ENCODE data around the gene PLCZ1.
"Not testable (repeated sequence)": the region's sequence is repeated elsewhere in the genome, so short reads cannot be mapped to it uniquely, and the experiment has no call there.

PLCZ1 gene

GRCh38 chr12:18700271-18700670 lies 37.5 kb downstream of the PLCZ1 start:
- no peak for DNase-seq (ENCODE audit: low read depth)

GRCh38 chr12:18696971-18697602 lies 40.7 kb downstream of the PLCZ1 start:
- no peak for DNase-seq (ENCODE audit: low read depth)

GRCh38 chr12:18693986-18694385 lies 43.8 kb downstream of the PLCZ1 start:
- DNase-seq (ENCODE audit: low read depth) = not testable (repeated sequence)

GRCh38 chr12:18690653-18691052 lies 47.2 kb downstream of the PLCZ1 start:
- DNase-seq (ENCODE audit: low read depth) = no peak

GRCh38 chr12:18689771-18690170 lies 48.0 kb downstream of the PLCZ1 start:
- DNase-seq (ENCODE audit: low read depth) = no peak

- no peak for DNase-seq (ENCODE audit: low read depth)
Observed at GRCh38 chr12:18684430-18684829, 53.4 kb downstream of the PLCZ1 start.

GRCh38 chr12:18683327-18684013 lies 54.3 kb downstream of the PLCZ1 start:
- no peak for DNase-seq (ENCODE audit: low read depth)

- DNase-seq (ENCODE audit: low read depth) = no peak
Observed at GRCh38 chr12:18681818-18682217, 56.0 kb downstream of the PLCZ1 start.

- no peak for DNase-seq (ENCODE audit: low read depth)
Observed at GRCh38 chr12:18676996-18677588, 60.7 kb downstream of the PLCZ1 start.

GRCh38 chr12:18676141-18676540 lies 61.7 kb downstream of the PLCZ1 start:
- no peak for DNase-seq (ENCODE audit: low read depth)

- DNase-seq (ENCODE audit: low read depth) = no peak
Observed at GRCh38 chr12:18658829-18659228, 79.0 kb downstream of the PLCZ1 start.

- no peak for DNase-seq (ENCODE audit: low read depth)
Observed at GRCh38 chr12:18658179-18658578, 79.6 kb downstream of the PLCZ1 start.

- no peak for DNase-seq (ENCODE audit: low read depth)
Observed at GRCh38 chr12:18655351-18655750, 82.5 kb downstream of the PLCZ1 start.

GRCh38 chr12:18653465-18653864 lies 84.3 kb downstream of the PLCZ1 start:
- no peak for DNase-seq (ENCODE audit: low read depth)

GRCh38 chr12:18652596-18652995 lies 85.2 kb downstream of the PLCZ1 start:
- DNase-seq (ENCODE audit: low read depth) = no peak

- DNase-seq (ENCODE audit: low read depth) = no peak
Observed at GRCh38 chr12:18651525-18651924, 86.3 kb downstream of the PLCZ1 start.

GRCh38 chr12:18646286-18646890 lies 91.4 kb downstream of the PLCZ1 start:
- no peak for DNase-seq (ENCODE audit: low read depth)

- no peak for DNase-seq (ENCODE audit: low read depth)
Observed at GRCh38 chr12:18644564-18644963, 93.2 kb downstream of the PLCZ1 start.

GRCh38 chr12:18643681-18644080 lies 94.1 kb downstream of the PLCZ1 start:
- no peak for DNase-seq (ENCODE audit: low read depth)

- DNase-seq (ENCODE audit: low read depth) = no peak
Observed at GRCh38 chr12:18640321-18640955, 97.4 kb downstream of the PLCZ1 start.

- DNase-seq (ENCODE audit: low read depth) = no peak
Observed at GRCh38 chr12:18634382-18634781, 103.4 kb downstream of the PLCZ1 start.
